Neutrophil (primary cell): ENCODE data around the gene CHMP1A.

Experiments
- H3K27ac ChIP-seq: fragments of 200-600 bp; sonication (generic); 2 replicates; pipeline ENCODE4 v1.5.1; 2016; ENCODE audit warnings: mild to moderate bottlenecking, moderate library complexity
- H3K27me3 ChIP-seq: fragments of 200-600 bp; sonication (generic); 2 replicates; pipeline ENCODE4 v1.6.0; 2016; ENCODE audit warnings: mild to moderate bottlenecking
- H3K36me3 ChIP-seq: fragments of 200-600 bp; sonication (generic); 2 replicates; pipeline ENCODE4 v1.5.1; 2017
- H3K4me1 ChIP-seq, 2 experiments: fragments of 200-600 bp in 1 of 2; sonication (generic) in 1 of 2; 1 replicate in 1 of 2; 2 replicates in 1 of 2; pipeline versions ENCODE4 v1.5.1 to v1.6.1; 2013 to 2016; ENCODE audit warnings: low read depth in 1 of 2, low read length in 1 of 2, mild to moderate bottlenecking in 1 of 2, moderate library complexity in 1 of 2; ENCODE audit not compliant: control insufficient read depth in 1 of 2, insufficient read depth in 1 of 2
- H3K4me3 ChIP-seq, 2 experiments: fragments of 200-600 bp in 1 of 2; sonication (generic) in 1 of 2; 1 replicate in 1 of 2; 2 replicates in 1 of 2; pipeline ENCODE4 v1.5.1; 2013 to 2016; ENCODE audit warnings: low read depth in 1 of 2, low read length in 1 of 2, mild to moderate bottlenecking in 1 of 2, moderate library complexity in 1 of 2
- H3K9me3 ChIP-seq: fragments of 200-600 bp; sonication (generic); 2 replicates; pipeline ENCODE4 v1.5.1; 2016
- TF ChIP-seq, protein P1 (sequence below): fragments of 200-600 bp; sonication (generic); IDR thresholded peaks from 2 replicates; pipeline ENCODE4 v1.5.1; 2016; ENCODE audit warnings: antibody characterized with exemption

The CHMP1A gene

DNA sequence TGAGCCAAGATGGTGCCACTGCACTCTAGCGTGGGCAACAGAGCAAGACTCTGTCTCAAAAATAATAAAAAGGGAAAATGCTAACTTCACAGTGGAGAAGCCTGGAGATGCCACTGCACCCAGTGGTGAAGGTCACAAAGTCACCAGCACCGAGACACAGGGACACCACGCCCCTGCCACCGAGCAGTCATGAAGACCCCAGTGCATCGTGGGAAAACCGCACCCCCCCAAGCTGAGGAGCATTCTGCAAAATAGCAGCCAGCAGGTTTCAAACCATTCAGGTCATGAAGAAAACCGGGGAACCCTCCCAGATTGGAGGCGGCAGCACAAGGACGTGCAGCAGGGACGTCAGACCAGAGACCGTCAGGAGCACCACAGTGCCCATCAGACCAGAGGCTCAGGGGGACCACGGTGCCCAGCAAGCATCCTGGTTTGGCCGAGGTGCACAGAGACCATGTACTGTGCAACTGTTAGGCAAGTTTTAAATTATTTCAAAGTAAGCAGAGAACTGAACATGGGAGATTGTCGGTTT lies 13.7 kb downstream of the CHMP1A start:
- Histone ChIP-seq H3K9me3 (no peaks in the 10 kb centered on the region), H3K27ac (no peak overlapping the region), H3K4me1 (peaks cover 0 to 5% of the 10 kb centered on the region in 2 experiments), H3K27me3 (peaks cover 22% of the 10 kb centered on the region), H3K4me3 (no peak overlapping the region), H3K36me3 (peaks cover 41% of the 10 kb centered on the region)
- TF ChIP-seq, protein P1, sequence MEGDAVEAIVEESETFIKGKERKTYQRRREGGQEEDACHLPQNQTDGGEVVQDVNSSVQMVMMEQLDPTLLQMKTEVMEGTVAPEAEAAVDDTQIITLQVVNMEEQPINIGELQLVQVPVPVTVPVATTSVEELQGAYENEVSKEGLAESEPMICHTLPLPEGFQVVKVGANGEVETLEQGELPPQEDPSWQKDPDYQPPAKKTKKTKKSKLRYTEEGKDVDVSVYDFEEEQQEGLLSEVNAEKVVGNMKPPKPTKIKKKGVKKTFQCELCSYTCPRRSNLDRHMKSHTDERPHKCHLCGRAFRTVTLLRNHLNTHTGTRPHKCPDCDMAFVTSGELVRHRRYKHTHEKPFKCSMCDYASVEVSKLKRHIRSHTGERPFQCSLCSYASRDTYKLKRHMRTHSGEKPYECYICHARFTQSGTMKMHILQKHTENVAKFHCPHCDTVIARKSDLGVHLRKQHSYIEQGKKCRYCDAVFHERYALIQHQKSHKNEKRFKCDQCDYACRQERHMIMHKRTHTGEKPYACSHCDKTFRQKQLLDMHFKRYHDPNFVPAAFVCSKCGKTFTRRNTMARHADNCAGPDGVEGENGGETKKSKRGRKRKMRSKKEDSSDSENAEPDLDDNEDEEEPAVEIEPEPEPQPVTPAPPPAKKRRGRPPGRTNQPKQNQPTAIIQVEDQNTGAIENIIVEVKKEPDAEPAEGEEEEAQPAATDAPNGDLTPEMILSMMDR = no peak

DNA sequence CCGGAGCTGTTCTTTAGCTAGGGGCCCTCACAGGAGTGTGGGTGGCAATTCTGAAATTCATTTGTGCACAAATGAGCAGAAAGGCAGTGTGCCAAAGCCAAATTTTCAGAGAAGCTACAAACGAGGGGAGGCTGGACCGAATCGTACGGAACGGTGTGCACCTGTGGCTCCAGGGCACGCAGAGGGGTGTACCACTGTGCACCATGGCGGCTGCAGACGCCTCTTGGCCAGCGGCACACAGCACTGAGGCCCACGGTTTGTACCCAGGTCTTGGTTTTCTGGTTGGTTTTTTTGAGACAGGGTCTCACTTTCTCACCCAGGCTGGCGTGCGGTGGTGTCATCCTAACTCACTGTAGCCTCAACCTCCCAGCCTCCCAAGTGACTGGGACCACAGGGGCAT lies 14.9 kb downstream of the CHMP1A start:
- H3K9me3 ChIP-seq = no peaks in the 10 kb centered on the region
- H3K4me1 ChIP-seq = peaks cover 0 to 5% of the 10 kb centered on the region in 2 experiments
- H3K36me3 ChIP-seq = peaks cover 36% of the 10 kb centered on the region
- TF ChIP-seq, protein P1 = no peak
- no peak overlapping the region for H3K27ac ChIP-seq
- H3K4me3 ChIP-seq = no peak overlapping the region
- peaks cover 22% of the 10 kb centered on the region for H3K27me3 ChIP-seq

DNA sequence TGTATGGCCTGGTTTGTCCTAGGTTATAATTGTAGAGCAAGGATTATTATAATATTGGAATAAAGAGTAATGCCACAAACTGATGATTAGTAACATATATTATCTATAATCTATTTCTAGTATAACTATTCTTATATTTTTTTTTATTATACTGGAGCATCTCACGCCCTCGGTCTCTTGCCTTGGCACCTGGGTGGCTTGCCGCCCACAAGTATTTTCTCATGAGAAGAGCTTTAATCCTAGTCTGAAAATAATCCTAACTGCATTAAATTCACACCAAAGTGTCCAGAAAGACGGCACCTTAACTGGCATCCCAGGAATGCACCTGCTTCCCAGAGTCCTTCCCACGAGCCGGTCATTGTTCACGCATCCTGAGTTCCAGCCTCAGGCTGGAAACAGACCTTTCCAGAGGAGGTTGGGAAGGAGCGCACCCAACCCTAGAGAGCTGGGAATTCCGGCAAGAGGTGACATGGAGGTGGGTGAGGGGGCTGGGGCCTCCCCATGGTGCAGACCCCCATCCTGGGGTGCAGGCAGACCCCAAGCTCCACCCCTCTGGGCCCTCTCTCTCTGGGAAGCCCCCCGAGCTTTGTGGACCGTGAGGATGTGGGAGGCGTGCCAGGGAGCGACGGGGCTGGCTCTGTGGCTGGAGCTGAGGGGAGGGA lies 15.9 kb downstream of the CHMP1A start:
- Histone ChIP-seq H3K9me3 (no peaks in the 10 kb centered on the region), H3K4me1 (peaks cover 0 to 5% of the 10 kb centered on the region in 2 experiments), H3K36me3 (peaks cover 28% of the 10 kb centered on the region), H3K27ac (no peak overlapping the region), H3K4me3 (no peak overlapping the region), H3K27me3 (peaks cover 22% of the 10 kb centered on the region)
- TF ChIP-seq, protein P1 = no peak

DNA sequence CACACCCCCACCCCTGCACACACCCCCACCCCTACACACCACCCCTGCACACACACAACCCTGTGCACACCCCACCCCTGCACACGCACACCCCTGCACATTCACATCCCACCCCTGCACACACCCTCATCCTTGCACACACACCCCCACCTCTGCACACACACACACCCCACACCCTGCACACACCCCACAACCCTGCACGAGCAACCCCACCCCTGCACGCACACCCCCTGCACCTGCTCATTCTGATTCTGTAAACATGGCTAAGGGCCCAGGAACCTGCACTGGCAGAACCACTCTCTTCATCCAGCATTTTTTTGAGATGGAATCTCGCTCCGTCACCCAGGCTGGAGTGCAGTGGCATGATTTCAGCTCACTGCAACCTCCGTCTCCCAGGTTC lies 18.1 kb downstream of the CHMP1A start:
- H3K27ac ChIP-seq = no peak overlapping the region
- peaks cover 22% of the 10 kb centered on the region for H3K27me3 ChIP-seq
- TF ChIP-seq, protein P1 = no peak
- peaks cover 6% of the 10 kb centered on the region for H3K36me3 ChIP-seq
- H3K4me3 ChIP-seq = no peak overlapping the region
- H3K4me1 ChIP-seq = peaks cover 0 to 5% of the 10 kb centered on the region in 2 experiments
- H3K9me3 ChIP-seq = no peaks in the 10 kb centered on the region

DNA sequence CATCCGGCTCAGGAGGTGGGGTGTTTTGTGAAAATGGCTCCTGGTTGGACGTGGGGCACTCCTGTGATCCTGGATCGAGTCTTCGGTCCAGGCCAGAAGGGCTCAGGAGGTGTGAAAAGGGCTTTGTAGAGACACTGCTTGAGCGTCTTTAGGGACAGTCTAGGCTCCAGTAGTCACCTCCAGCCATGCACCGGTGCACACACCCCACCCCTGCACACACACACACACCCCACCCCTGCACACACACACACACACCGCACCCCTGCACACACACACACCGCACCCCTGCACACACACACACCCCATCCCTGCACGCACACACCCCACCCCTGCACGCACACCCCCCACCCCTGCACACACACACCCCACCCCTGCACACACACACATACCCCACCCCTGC lies 19.1 kb downstream of the CHMP1A start:
- no peak overlapping the region for H3K4me3 ChIP-seq
- H3K27me3 ChIP-seq = peaks cover 22% of the 10 kb centered on the region
- TF ChIP-seq, protein P1 = no peak
- peaks cover 0 to 5% of the 10 kb centered on the region in 2 experiments for H3K4me1 ChIP-seq
- H3K27ac ChIP-seq = no peak overlapping the region
- H3K9me3 ChIP-seq = no peaks in the 10 kb centered on the region
- H3K36me3 ChIP-seq = no peaks in the 10 kb centered on the region
